Loucy (cell line): ENCODE data around the gene FANCL.
"Not testable (repeated sequence)": the region's sequence is repeated elsewhere in the genome, so short reads cannot be mapped to it uniquely, and the experiment has no call there.

Experiments used
- H2AFZ ChIP-seq: fragments of 200-600 bp; sonication (generic); 2 replicates; pipeline ENCODE4 v1.6.0; 2016; ENCODE audit warnings: antibody characterized with exemption, mild to moderate bottlenecking, low read length, moderate library complexity
- H3F3A ChIP-seq: fragments of 200-600 bp; 2 replicates; pipeline ENCODE4 v1.6.0; 2016; ENCODE audit warnings: antibody characterized with exemption, low read depth, mild to moderate bottlenecking
- H3K27me3 ChIP-seq: fragments of 200-600 bp; sonication (generic); 2 replicates; pipeline ENCODE4 v1.6.1; 2014; ENCODE audit warnings: low read length, mild to moderate bottlenecking; ENCODE audit not compliant: insufficient read depth, poor library complexity, severe bottlenecking
- H3K36me3 ChIP-seq: fragments of 200-600 bp; sonication (generic); 2 replicates; pipeline ENCODE4 v1.6.1; 2016; ENCODE audit warnings: low read length; ENCODE audit not compliant: insufficient read depth
- H3K4me1 ChIP-seq: fragments of 200-600 bp; sonication (generic); 2 replicates; pipeline ENCODE4 v1.5.1; 2014; ENCODE audit warnings: low read length, mild to moderate bottlenecking; ENCODE audit not compliant: insufficient read depth, poor library complexity, severe bottlenecking
- H3K4me2 ChIP-seq: fragments of 200-600 bp; sonication (generic); 2 replicates; pipeline ENCODE4 v1.6.0; 2014; ENCODE audit warnings: antibody characterized with exemption, low read length, low read depth, mild to moderate bottlenecking; ENCODE audit not compliant: poor library complexity, severe bottlenecking
- H3K4me3 ChIP-seq: fragments of 200-600 bp; sonication (generic); 2 replicates; pipeline ENCODE4 v1.5.1; 2014; ENCODE audit warnings: low read length, mild to moderate bottlenecking, mixed read lengths; ENCODE audit not compliant: poor library complexity, severe bottlenecking
- H3K79me2 ChIP-seq: fragments of 200-600 bp; sonication (generic); 2 replicates; pipeline ENCODE4 v1.6.1; 2014; ENCODE audit warnings: low read length; ENCODE audit not compliant: insufficient read depth
- H3K9ac ChIP-seq: fragments of 200-600 bp; sonication (generic); 2 replicates; pipeline ENCODE4 v1.6.0; 2014; ENCODE audit warnings: mild to moderate bottlenecking, low read depth, low read length, moderate library complexity; ENCODE audit not compliant: poor library complexity, severe bottlenecking
- H3K9me2 ChIP-seq: fragments of 200-600 bp; sonication (generic); replicated peaks from 2 replicates; pipeline ENCODE4 v1.6.1; 2016; ENCODE audit warnings: low read depth, low read length, mixed read lengths
- H3K9me3 ChIP-seq: fragments of 200-600 bp; sonication (generic); 2 replicates; pipeline ENCODE4 v1.6.1; 2014; ENCODE audit warnings: mild to moderate bottlenecking, antibody characterized with exemption, low read length, low read depth; ENCODE audit not compliant: insufficient read depth
- H4K20me1 ChIP-seq: fragments of 200-600 bp; sonication (generic); 2 replicates; pipeline ENCODE4 v1.6.0; 2014; ENCODE audit warnings: antibody characterized with exemption, low read length, mild to moderate bottlenecking; ENCODE audit not compliant: insufficient read depth, poor library complexity, severe bottlenecking
- CTCF ChIP-seq: fragments of 200-600 bp; sonication (generic); conservative IDR thresholded peaks from 2 replicates; pipeline ENCODE4 v1.5.1; 2014; ENCODE audit warnings: mild to moderate bottlenecking, antibody characterized with exemption, low read length
- EZH2phosphoT487 ChIP-seq: fragments of 200-600 bp; IDR thresholded peaks from 2 replicates; pipeline ENCODE4 v1.6.1; 2018; ENCODE audit warnings: antibody characterized with exemption, mild to moderate bottlenecking, moderate library complexity, borderline replicate concordance

Gene FANCL

GRCh38 chr2:58194458-58194857 lies 46.7 kb downstream of the FANCL start:
- Histone ChIP-seq H3K9me3 (no peaks in the 10 kb centered on the region), H3K4me2 (no peak overlapping the region), H3K4me1 (no peaks in the 10 kb centered on the region), H3K79me2 (no peaks in the 10 kb centered on the region), H2AFZ (no peak overlapping the region), H3K4me3 (no peak overlapping the region), H3K27me3 (no peaks in the 10 kb centered on the region), H3F3A (no peaks in the 10 kb centered on the region), H3K9me2 (no peaks in the 10 kb centered on the region), H3K9ac (no peak overlapping the region), H3K36me3 (peaks cover 7% of the 10 kb centered on the region; the same call in 1 of the 2 replicates), H4K20me1 (no peaks in the 10 kb centered on the region)
- TF ChIP-seq CTCF (no peak), EZH2phosphoT487 (no peak)

- not testable (repeated sequence) for H3F3A ChIP-seq, H3K4me1 ChIP-seq, H3K9me2 ChIP-seq, H3K9me3 ChIP-seq, H3K9ac ChIP-seq, H4K20me1 ChIP-seq, H3K27me3 ChIP-seq, H3K4me2 ChIP-seq, H3K79me2 ChIP-seq, H2AFZ ChIP-seq, H3K4me3 ChIP-seq
- H3K36me3 ChIP-seq: peaks cover 16% of the 10 kb centered on the region
Measured at GRCh38 chr2:58187022-58187421, 54.1 kb downstream of the FANCL start.

- Histone ChIP-seq H3K4me3 (no peak overlapping the region), H3K27me3 (no peaks in the 10 kb centered on the region), H3K4me2 (no peak overlapping the region), H3K9me3 (no peaks in the 10 kb centered on the region), H3K36me3 (peaks cover 16% of the 10 kb centered on the region), H4K20me1 (no peaks in the 10 kb centered on the region), H3K9me2 (no peaks in the 10 kb centered on the region), H3K9ac (no peak overlapping the region), H2AFZ (no peak overlapping the region), H3K79me2 (no peaks in the 10 kb centered on the region), H3F3A (no peaks in the 10 kb centered on the region), H3K4me1 (no peaks in the 10 kb centered on the region)
- TF ChIP-seq EZH2phosphoT487: no peak
- no peak for TF ChIP-seq CTCF
Measured at GRCh38 chr2:58186501-58186900, 54.6 kb downstream of the FANCL start.

- no peaks in the 10 kb centered on the region for H3K27me3 ChIP-seq
- H2AFZ ChIP-seq: no peak overlapping the region
- no peaks in the 10 kb centered on the region for H3K9me2 ChIP-seq
- no peaks in the 10 kb centered on the region for H3K9me3 ChIP-seq
- H3K79me2 ChIP-seq: no peaks in the 10 kb centered on the region
- 0 out of 2 replicates have a peak, but pooled peaks cover 3% of the 10 kb centered on the region for H3K36me3 ChIP-seq
- H3K4me3 ChIP-seq: no peak overlapping the region
- no peaks in the 10 kb centered on the region for H3K4me1 ChIP-seq
- TF ChIP-seq EZH2phosphoT487 (no peak), CTCF (no peak)
- H3K9ac ChIP-seq: no peak overlapping the region
- no peaks in the 10 kb centered on the region for H3F3A ChIP-seq
- no peak overlapping the region for H3K4me2 ChIP-seq
- no peaks in the 10 kb centered on the region for H4K20me1 ChIP-seq
Measured at GRCh38 chr2:58182527-58182926, 58.6 kb downstream of the FANCL start.
